SK-N-SH treated with all-trans-retinoic acid at 6 μM for 48 hours (cell line): Measurements from ENCODE around the gene NOL8.

Source experiments
- ATAC-seq: fragments of 200-7000 bp; cut with Tn5 transposase; 3 replicates; pipeline ENCODE4 v1.9.1; 2020; ENCODE audit warnings: mild to moderate bottlenecking, moderate library complexity
- ARNTL ChIP-seq: fragments of 450-650 bp; formaldehyde crosslinking; IDR thresholded peaks from 2 replicates; pipeline ENCODE4 v1.5.0; 2020; ENCODE audit warnings: low read depth, mild to moderate bottlenecking, moderate library complexity, borderline replicate concordance
- CREB5 ChIP-seq: fragments of 250-450 bp; sonication (Bioruptor Pico); IDR thresholded peaks from 2 replicates; pipeline ENCODE4 v1.5.1; 2020; ENCODE audit warnings: low read depth, mild to moderate bottlenecking, moderate library complexity
- CSRNP3 ChIP-seq: fragments of 250-450 bp; sonication (Bioruptor Pico); IDR thresholded peaks from 2 replicates; pipeline ENCODE4 v1.5.1; 2021; ENCODE audit warnings: mild to moderate bottlenecking, moderate library complexity
- ESRRG ChIP-seq: fragments of 250-450 bp; sonication (Bioruptor Pico); IDR thresholded peaks from 2 replicates; pipeline ENCODE4 v1.6.1; 2021; ENCODE audit warnings: mild to moderate bottlenecking
- PATZ1 ChIP-seq: fragments of 250-450 bp; sonication (Bioruptor Pico); IDR thresholded peaks from 2 replicates; pipeline ENCODE4 v1.8.0; 2020; ENCODE audit warnings: mild to moderate bottlenecking, moderate library complexity, borderline replicate concordance
- POU6F1 ChIP-seq: fragments of 250-450 bp; sonication (Bioruptor Pico); IDR thresholded peaks from 2 replicates; pipeline ENCODE4 v1.8.0; 2021; ENCODE audit warnings: low read depth, mild to moderate bottlenecking, moderate library complexity, borderline replicate concordance
- PPARA ChIP-seq: fragments of 250-450 bp; sonication (Bioruptor Pico); IDR thresholded peaks from 2 replicates; pipeline ENCODE4 v1.5.0; 2020; ENCODE audit warnings: mild to moderate bottlenecking, borderline replicate concordance
- RARB ChIP-seq: fragments of 250-450 bp; sonication (Bioruptor Pico); IDR thresholded peaks from 2 replicates; pipeline ENCODE4 v1.8.0; 2021; ENCODE audit warnings: mild to moderate bottlenecking, moderate library complexity
- TCF4 ChIP-seq: fragments of 250-450 bp; sonication (Bioruptor Pico); IDR thresholded peaks from 2 replicates; pipeline ENCODE4 v1.8.0; 2021; ENCODE audit warnings: mild to moderate bottlenecking, moderate library complexity, borderline replicate concordance
- TSHZ2 ChIP-seq: fragments of 250-450 bp; sonication (Bioruptor Pico); IDR thresholded peaks from 2 replicates; pipeline ENCODE4 v1.5.0; 2020; ENCODE audit warnings: mild to moderate bottlenecking, moderate library complexity
- ZFP3 ChIP-seq: fragments of 250-450 bp; sonication (Bioruptor Pico); IDR thresholded peaks from 2 replicates; pipeline ENCODE4 v1.5.0; 2020; ENCODE audit warnings: mild to moderate bottlenecking, moderate library complexity

NOL8 gene

GRCh38 chr9:92345582-92345981, 20.4 kb upstream of the NOL8 start:
- TF ChIP-seq CREB5 (CRISPR knock-in tag) (no peak), POU6F1 (CRISPR knock-in tag) (no peak)
- no peak for ATAC-seq

- peak; percentile 47; the same call in 2 of the 3 replicates for ATAC-seq
Measured at GRCh38 chr9:92342825-92343488, 17.8 kb upstream of the NOL8 start.

GRCh38 chr9:92341578-92341977, 16.4 kb upstream of the NOL8 start:
- TF ChIP-seq ESRRG (CRISPR knock-in tag) = no peak
- TF ChIP-seq ZFP3 (CRISPR knock-in tag) = no peak
- TF ChIP-seq TCF4 (CRISPR knock-in tag) = peak; percentile 37; the same call in 1 of the 2 replicates
- no peak for TF ChIP-seq RARB (CRISPR knock-in tag)
- peak; percentile 48; the same call in 1 of the 2 replicates for TF ChIP-seq TSHZ2 (CRISPR knock-in tag)
- no peak; the same call in 2 of the 3 replicates for ATAC-seq

More at GRCh38 chr9:92342825-92343488, 17.8 kb upstream of the NOL8 start:
- TF ChIP-seq CSRNP3 (CRISPR knock-in tag) = no peak
- TF ChIP-seq RARB (CRISPR knock-in tag) = no peak
- TF ChIP-seq, all 23 proteins: peak for 0

- no peak for ATAC-seq
- TF ChIP-seq ARNTL (CRISPR knock-in tag) = no peak
- TF ChIP-seq CSRNP3 (CRISPR knock-in tag) = no peak
- TF ChIP-seq TSHZ2 (CRISPR knock-in tag) = 0 out of 2 replicates have a peak, but pooled peaks have one; percentile 1
- no peak for TF ChIP-seq CREB5 (CRISPR knock-in tag)
- no peak for TF ChIP-seq PPARA
- no peak for TF ChIP-seq PATZ1 (CRISPR knock-in tag)
- TF ChIP-seq, all 23 proteins: peak for 1
Measured at GRCh38 chr9:92333282-92333634, 8.1 kb upstream of the NOL8 start.
